ENCODE data around the gene SOWAHD.
"Not testable (repeated sequence)": the region's sequence is repeated elsewhere in the genome, so short reads cannot be mapped to it uniquely, and the experiment has no call there.

SOWAHD gene

GRCh38 chrX:119758731-119759247 is 401 bp downstream of the SOWAHD start:
- DNase-seq (ENCODE audit: low read depth in 3 of 3) = peak in 1 of 3 experiments; percentile 22

- no peak for DNase-seq (ENCODE audit: low read depth in 3 of 3)
These were observed 919 bp downstream of the SOWAHD start for GRCh38 chrX:119759248-119759766.

GRCh38 chrX:119760026-119760877 is 1.9 kb downstream of the SOWAHD start:
- DNase-seq (ENCODE audit: low read depth in 3 of 3) = no peak

GRCh38 chrX:119762718-119763117 is 4.3 kb downstream of the SOWAHD start:
- no peak for DNase-seq (ENCODE audit: low read depth in 3 of 3)

GRCh38 chrX:119763181-119763580 is 4.8 kb downstream of the SOWAHD start:
- no peak for DNase-seq (ENCODE audit: low read depth in 3 of 3)

- no peak for DNase-seq (ENCODE audit: low read depth in 3 of 3)
These were observed 5.5 kb downstream of the SOWAHD start for GRCh38 chrX:119763836-119764387.

GRCh38 chrX:119768436-119768835 is 10.0 kb downstream of the SOWAHD start:
- not testable (repeated sequence) for DNase-seq (ENCODE audit: low read depth in 3 of 3)

GRCh38 chrX:119769388-119769787 is 11.0 kb downstream of the SOWAHD start:
- not testable (repeated sequence) for DNase-seq (ENCODE audit: low read depth in 3 of 3)

- no peak for DNase-seq (ENCODE audit: low read depth in 3 of 3)
These were observed 17.3 kb downstream of the SOWAHD start for GRCh38 chrX:119775517-119776238.

GRCh38 chrX:119778829-119779228 is 20.4 kb downstream of the SOWAHD start:
- no peak for DNase-seq (ENCODE audit: low read depth in 3 of 3)

GRCh38 chrX:119783026-119783425 is 24.6 kb downstream of the SOWAHD start:
- DNase-seq (ENCODE audit: low read depth in 3 of 3) = no peak

- peak in 2 of 3 experiments; percentile 10 to 32 for DNase-seq (ENCODE audit: low read depth in 3 of 3)
These were observed 26.5 kb downstream of the SOWAHD start for GRCh38 chrX:119784747-119785446.

- peak in 2 of 3 experiments; percentile 8 to 23 for DNase-seq (ENCODE audit: low read depth in 3 of 3)
These were observed 32.6 kb downstream of the SOWAHD start for GRCh38 chrX:119790977-119791436.

GRCh38 chrX:119791437-119792231 is 33.2 kb downstream of the SOWAHD start, which contains the start of gene RPL39:
RPL39 (minus strand) TSS chrX:119791630; CDS start chrX:119791576, 54 bp downstream.
- DNase-seq (ENCODE audit: low read depth in 3 of 3) = peak; percentile 48 to 77 (median 68)

GRCh38 chrX:119801253-119802221 is 43.1 kb downstream of the SOWAHD start:
- no peak for DNase-seq (ENCODE audit: low read depth in 3 of 3)

GRCh38 chrX:119802546-119802945 is 44.2 kb downstream of the SOWAHD start:
- no peak for DNase-seq (ENCODE audit: low read depth in 3 of 3)

GRCh38 chrX:119808461-119808860 is 50.1 kb downstream of the SOWAHD start:
- DNase-seq (ENCODE audit: low read depth in 3 of 3) = not testable (repeated sequence)

- no peak for DNase-seq (ENCODE audit: low read depth in 3 of 3)
These were observed 50.8 kb downstream of the SOWAHD start for GRCh38 chrX:119809185-119809666.

Measured in stimulated activated CD4-positive, alpha-beta T cell treated with anti-CD3 and anti-CD28 coated beads, TNF-alpha, amount 100 ng/mL, for 24 hours (primary cell).